NCI-H128 (cell line): ENCODE results near the gene KCNH2.
"Not testable (repeated sequence)": the region's sequence is repeated elsewhere in the genome, so short reads cannot be mapped to it uniquely, and the experiment has no call there.

Experiments
- DNase-seq: peaks from one replicate; lab custom pipeline; 2025; ENCODE audit not compliant: unreplicated experiment; lab: John Stamatoyannopoulos, UW

KCNH2 gene

DNA sequence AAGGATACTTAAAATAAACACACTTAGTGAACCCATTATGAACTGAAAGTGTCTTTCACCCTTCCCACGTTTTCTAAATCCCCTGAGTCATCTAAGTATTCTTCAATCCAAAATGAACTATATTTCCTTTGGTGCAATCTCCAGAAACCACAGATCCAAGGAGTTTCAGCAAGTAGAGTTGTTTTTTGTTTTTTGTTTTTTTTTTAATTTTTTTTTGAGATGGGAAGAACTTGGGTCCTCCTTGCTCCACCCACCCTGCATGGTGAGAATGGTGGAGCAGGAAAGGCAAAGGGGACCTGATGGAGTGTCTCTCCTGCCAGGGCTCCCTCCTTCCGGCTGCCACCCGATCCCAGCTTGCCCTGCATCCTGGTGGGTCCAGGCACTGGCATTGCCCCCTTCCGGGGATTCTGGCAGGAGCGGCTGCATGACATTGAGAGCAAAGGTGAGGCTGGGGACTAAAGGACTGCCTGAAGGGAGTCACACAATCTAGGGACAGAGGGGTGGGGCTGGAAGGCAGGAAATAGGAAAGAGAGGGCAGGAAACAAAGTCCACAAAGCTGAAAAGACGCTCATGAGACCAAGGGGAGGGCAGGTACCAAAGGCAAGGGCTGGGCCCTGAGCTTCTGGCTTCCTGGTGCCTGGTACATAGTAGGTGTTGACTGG is 34.0 kb upstream of the KCNH2 start:
- DNase-seq: no peak

DNA sequence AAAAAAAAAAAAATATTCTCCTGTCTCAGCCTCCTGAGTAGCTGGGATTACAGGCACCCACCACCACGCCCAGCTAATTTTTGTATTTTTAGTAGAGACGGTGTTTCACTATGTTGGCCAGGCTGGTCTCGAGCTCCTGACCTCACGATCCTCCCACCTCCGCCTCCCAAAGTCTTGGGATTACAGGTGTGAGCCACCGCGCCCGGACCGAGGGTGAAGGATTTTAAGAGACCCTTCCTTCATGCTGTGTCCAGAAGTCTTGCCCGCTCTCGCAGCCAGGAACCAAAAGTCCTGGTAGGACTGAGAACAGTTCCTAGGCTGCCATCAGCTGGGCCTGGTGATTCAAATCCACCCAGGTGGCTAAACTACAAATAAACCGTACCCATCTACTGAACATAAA is 33.5 kb upstream of the KCNH2 start:
- DNase-seq: not testable (repeated sequence)

DNA sequence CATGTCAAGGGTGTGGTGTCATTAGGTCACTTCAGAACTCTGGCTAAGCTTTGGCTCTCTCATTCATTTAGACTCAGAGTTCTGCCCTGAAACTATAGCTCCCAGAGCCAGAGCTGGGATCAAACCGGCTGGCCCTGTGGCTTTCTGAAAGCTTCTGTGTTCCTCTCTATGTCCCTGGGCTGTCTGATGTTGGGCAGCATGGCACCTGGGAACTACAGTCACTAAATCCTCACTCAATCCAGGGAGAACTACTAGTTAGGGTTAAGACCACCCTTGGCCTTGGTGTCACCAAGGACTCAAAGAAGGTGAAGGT is 32.9 kb upstream of the KCNH2 start:
- no peak for DNase-seq

- DNase-seq: no peak
These were observed 32.4 kb upstream of the KCNH2 start for GRCh38 chr7:151010307-151011096.

DNA sequence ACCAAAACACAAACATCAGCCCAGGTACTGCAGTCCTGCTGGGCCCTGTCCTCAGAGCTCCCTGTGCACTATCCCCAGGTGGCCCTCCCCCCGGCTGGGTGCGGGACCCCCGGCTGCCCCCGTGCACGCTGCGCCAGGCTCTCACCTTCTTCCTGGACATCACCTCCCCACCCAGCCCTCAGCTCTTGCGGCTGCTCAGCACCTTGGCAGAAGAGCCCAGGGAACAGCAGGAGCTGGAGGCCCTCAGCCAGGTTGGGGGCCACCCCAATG is 31.9 kb upstream of the KCNH2 start:
- no peak for DNase-seq

GRCh38 chr7:151009327-151010036 is 31.4 kb upstream of the KCNH2 start:
- no peak for DNase-seq

DNA sequence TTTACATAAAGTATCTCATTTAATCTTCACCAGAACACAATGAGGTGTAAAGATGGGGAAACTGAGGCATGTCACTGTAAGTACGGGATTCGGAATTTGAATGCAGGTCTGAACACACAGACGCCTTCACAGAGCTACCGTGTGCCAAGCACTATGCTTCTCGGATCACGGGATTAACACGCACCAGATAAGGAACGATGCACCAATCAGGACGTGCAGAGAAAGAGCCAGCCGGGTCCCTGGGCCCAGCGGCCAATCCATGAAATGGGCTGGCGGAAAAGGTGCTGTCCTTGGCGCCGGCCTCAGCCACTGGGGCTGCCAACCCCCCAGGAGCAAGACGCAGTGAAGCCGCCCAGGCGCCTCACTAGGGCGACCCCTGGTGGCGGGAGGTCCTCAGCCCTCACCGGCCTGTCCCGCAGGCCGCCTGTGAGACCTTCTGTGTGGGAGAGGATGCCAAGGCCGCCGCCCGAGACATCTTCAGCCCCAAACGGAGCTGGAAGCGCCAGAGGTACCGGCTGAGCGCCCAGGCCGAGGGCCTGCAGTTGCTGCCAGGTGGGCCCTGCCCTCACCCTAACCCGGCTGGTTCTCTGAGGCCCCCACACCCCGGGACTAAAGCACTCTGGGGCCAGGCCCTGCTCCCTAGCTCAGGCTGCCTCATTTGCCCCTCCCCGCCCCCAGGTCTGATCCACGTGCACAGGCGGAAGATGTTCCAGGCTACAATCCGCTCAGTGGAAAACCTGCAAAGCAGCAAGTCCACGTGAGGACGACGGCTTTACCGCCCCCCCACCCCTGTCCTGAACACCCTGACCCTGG is 30.6 kb upstream of the KCNH2 start:
- DNase-seq: no peak

DNA sequence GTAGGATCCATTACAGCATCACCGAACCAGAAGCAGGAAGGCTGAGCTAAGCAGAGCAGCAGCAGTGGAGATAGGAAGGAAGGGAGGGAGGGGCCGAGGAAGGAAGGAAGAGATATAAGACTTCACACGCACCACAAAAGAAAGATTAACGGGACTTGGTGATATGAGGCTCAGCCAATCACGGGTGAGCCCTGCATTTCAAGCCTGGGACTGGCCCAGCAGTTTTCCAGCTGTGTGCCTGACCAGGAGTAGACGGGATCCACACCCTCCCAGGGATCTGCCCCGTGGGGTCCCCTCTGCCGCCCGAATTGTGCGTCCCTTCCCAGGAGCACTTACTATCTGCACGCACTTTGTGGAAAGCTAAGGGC is 30.0 kb upstream of the KCNH2 start:
- no peak for DNase-seq

DNA sequence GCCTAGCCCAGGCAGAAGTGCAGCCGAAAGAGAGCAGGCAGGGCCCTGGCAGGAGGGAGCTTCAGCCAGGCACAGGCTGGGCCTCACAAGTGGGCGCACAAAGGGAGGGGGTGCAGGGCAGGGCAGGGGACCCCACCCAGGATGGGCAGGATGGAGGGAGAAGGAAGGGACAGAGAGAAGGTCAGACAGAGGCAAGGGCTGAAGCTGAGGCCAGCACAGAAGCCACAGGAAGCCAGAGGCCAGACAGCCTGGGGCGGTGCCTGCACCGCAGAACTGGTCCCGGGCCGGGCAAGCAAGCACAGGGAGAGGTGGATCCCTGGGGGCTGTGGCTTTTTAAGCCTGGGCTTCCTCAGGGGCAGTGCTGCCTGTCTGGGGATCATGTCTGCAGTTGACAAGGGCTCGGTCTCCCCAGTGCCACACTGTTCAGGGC is 29.4 kb upstream of the KCNH2 start:
- DNase-seq: no peak

- DNase-seq: no peak
These were observed 28.6 kb upstream of the KCNH2 start for GRCh38 chr7:151006590-151007300.

- no peak for DNase-seq
These were observed 27.4 kb upstream of the KCNH2 start for GRCh38 chr7:151005566-151005965.

GRCh38 chr7:151003572-151003971 is 25.5 kb upstream of the KCNH2 start:
- DNase-seq: no peak

GRCh38 chr7:151001546-151001945 is 23.4 kb upstream of the KCNH2 start:
- no peak for DNase-seq

DNA sequence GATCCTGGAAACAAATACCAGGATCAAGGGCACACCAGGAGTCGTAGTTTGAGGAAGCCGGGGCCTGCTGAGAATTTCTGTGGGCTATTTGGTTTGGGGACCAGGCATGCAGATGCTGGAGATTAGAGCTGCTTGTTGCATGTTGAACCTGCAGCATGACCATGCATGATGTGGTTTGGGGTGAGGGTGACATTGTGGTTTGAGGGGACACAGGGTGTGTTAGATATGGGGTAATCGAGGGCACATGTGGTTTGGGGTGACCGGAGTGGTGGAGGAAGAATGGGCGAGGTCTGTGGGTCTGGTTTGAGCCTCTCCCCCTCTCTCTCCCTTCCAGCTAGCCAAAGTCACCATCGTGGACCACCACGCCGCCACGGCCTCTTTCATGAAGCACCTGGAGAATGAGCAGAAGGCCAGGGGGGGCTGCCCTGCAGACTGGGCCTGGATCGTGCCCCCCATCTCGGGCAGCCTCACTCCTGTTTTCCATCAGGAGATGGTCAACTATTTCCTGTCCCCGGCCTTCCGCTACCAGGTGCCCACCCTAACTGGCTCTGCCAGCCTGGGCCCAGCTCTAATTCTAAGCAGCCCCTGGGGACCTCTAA is 22.9 kb upstream of the KCNH2 start:
- DNase-seq: no peak

DNA sequence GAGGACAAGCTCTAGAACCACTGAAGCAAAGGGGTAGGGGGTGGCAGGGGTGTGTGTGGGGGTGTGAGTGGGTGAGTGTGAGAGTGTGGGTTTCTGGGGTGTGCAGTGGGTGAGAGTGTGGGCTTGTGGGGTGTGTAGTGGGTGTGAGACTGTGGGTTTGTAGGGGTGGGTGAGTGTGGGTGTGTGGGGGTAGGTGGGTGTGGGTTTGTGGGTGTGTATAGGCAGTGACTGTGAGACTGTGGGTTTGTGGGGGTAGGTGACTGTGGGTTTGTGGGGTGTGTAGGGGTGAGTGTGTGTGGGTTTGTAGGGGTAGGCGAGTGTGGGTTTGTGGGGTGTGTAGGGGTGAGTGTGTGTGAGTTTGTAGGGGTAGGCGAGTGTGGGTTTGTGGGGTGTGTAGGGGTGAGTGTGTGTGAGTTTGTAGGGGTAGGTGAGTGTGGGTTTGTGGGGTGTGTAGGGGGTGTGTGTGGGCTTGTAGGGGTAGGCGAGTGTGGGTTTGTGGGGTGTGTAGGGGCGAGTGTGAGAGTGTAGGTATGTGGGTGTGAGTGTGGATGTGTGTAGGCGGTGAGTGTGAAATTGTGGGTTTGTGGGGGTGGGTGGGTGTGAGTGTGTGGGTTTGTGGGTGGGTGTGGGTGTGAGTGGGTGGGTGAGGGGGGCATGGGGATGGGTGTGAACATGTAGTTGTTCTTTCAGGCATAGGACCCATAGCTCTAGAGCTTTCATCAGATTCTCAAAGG is 21.5 kb upstream of the KCNH2 start:
- DNase-seq: no peak

DNA sequence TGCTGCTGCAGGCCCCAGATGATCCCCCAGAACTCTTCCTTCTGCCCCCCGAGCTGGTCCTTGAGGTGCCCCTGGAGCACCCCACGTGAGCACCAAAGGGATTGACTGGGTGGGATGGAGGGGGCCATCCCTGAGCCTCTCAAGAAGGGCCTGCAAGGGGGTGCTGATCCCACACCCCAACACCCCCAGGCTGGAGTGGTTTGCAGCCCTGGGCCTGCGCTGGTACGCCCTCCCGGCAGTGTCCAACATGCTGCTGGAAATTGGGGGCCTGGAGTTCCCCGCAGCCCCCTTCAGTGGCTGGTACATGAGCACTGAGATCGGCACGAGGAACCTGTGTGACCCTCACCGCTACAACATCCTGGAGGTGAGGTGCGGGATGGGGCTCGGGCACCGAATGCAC is 20.9 kb upstream of the KCNH2 start:
- no peak for DNase-seq

DNA sequence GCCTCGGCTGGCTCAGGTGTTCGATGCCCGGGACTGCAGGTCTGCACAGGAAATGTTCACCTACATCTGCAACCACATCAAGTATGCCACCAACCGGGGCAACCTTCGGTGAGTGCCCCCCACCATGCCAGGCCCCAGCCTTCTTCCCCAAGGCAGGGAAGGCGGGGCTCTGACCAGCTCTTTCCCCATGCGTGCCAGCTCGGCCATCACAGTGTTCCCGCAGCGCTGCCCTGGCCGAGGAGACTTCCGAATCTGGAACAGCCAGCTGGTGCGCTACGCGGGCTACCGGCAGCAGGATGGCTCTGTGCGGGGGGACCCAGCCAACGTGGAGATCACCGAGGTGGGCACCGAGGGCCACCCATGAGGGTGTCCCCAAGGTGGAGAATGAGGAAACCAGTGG is 20.2 kb upstream of the KCNH2 start:
- DNase-seq: no peak

GRCh38 chr7:150997817-150998216 is 19.7 kb upstream of the KCNH2 start:
- DNase-seq: no peak

DNA sequence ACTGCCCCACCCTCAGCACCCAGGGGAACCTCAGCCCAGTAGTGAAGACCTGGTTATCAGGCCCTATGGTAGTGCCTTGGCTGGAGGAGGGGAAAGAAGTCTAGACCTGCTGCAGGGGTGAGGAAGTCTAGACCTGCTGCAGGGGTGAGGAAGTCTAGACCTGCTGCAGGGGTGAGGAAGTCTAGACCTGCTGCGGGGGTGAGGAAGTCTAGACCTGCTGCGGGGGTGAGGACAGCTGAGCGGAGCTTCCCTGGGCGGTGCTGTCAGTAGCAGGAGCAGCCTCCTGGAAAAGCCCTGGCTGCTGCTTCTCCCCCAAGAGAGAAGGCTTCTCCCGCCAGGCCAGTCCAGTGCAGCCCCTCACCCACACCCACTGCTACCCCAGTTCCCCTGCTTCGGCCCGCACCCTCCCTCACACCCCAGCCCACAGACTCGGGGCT is 19.0 kb upstream of the KCNH2 start:
- no peak for DNase-seq
